ENCODE results near the gene STRA8.

DNA sequence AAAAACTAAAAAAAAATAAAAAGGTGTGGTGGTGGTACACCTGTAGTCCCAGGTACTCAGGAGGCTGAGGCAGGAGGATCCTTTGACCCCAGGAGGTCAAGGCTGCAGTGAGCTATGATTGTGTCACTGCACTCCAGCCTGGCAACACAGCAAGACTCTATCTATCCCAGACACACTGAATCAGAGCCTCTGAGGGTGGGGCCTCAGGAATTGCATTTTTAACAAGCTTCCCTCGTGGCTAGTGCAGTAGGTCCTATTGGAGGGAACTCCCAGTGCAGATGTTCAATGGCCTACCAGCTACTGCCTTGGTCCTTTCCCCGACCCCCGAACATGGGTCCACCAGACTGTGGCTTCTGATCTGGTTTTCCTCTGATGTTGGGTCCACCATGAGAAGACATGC is 14.9 kb downstream of the STRA8 start:
- TF ChIP-seq POLR2A (IDR thresholded peaks at IDR 0.05) = no peak
- TF ChIP-seq POLR2AphosphoS5 (IDR thresholded peaks at IDR 0.05) = no peak
- TF ChIP-seq, protein P1, sequence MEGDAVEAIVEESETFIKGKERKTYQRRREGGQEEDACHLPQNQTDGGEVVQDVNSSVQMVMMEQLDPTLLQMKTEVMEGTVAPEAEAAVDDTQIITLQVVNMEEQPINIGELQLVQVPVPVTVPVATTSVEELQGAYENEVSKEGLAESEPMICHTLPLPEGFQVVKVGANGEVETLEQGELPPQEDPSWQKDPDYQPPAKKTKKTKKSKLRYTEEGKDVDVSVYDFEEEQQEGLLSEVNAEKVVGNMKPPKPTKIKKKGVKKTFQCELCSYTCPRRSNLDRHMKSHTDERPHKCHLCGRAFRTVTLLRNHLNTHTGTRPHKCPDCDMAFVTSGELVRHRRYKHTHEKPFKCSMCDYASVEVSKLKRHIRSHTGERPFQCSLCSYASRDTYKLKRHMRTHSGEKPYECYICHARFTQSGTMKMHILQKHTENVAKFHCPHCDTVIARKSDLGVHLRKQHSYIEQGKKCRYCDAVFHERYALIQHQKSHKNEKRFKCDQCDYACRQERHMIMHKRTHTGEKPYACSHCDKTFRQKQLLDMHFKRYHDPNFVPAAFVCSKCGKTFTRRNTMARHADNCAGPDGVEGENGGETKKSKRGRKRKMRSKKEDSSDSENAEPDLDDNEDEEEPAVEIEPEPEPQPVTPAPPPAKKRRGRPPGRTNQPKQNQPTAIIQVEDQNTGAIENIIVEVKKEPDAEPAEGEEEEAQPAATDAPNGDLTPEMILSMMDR (IDR thresholded peaks at IDR 0.05) = no peak
